GM12874 (cell line): ENCODE data around the gene ITGA7.

Experiments used
- TF ChIP-seq, protein P1 (sequence below): IDR thresholded peaks from 2 replicates; pipeline ENCODE4 v1.5.1; 2011; ENCODE audit warnings: low read depth, mild to moderate bottlenecking, control low read depth, low read length, moderate library complexity; ENCODE audit not compliant: insufficient read depth

ITGA7 gene

DNA sequence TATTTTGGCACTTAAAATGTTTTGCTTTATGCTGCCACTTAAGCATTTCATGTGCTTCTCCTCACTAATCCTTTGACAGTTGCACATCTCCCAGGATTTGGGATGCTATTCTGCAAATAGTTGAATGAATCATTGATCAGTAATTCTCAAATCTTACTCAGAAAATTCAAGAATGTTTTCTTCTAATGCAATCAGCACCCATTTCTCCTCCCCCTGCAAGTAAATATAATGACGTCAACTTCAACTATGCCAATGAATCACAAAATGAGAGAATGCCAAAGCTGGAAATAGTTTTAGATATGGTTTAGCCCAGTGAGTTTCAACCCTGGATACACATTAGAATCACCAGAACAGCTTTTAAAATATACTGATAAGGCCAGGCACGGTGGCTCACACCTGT lies 6.0 kb upstream of the ITGA7 start:
- TF ChIP-seq, protein P1, sequence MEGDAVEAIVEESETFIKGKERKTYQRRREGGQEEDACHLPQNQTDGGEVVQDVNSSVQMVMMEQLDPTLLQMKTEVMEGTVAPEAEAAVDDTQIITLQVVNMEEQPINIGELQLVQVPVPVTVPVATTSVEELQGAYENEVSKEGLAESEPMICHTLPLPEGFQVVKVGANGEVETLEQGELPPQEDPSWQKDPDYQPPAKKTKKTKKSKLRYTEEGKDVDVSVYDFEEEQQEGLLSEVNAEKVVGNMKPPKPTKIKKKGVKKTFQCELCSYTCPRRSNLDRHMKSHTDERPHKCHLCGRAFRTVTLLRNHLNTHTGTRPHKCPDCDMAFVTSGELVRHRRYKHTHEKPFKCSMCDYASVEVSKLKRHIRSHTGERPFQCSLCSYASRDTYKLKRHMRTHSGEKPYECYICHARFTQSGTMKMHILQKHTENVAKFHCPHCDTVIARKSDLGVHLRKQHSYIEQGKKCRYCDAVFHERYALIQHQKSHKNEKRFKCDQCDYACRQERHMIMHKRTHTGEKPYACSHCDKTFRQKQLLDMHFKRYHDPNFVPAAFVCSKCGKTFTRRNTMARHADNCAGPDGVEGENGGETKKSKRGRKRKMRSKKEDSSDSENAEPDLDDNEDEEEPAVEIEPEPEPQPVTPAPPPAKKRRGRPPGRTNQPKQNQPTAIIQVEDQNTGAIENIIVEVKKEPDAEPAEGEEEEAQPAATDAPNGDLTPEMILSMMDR = no peak

DNA sequence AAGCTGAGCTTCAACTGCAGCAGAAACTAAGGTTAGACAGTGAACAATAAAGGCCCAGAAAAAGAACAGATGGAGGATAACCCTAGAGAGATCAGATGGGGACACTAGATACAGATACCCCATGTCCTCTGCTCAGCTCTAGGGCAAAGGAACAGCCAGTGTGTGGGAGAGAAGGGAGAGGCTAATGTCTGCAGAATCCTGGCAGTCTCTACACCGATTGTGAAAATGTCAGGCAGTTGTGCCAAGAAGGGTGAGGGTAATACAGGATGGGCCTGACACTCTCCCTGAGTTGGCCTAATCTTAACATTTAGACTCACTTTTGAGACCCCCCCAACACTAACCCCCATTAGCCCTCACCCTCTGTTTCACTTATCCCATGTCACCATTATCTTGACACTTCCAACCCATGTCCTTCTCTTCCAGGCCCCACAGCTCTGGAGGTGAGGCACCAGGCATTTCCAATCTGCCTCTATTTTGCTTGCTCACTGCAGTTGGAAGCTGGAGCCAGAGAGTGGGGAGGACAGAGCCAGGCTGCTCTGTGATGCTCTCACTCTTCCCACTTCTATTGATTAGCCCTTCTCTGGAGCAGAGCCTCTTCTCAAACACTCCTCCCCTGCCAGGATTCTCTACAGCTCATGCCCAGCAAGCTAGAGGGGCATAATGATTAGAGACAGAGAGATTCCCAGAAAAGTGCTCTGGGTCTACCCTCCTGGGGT lies 5.2 kb upstream of the ITGA7 start:
- TF ChIP-seq, protein P1 = no peak

DNA sequence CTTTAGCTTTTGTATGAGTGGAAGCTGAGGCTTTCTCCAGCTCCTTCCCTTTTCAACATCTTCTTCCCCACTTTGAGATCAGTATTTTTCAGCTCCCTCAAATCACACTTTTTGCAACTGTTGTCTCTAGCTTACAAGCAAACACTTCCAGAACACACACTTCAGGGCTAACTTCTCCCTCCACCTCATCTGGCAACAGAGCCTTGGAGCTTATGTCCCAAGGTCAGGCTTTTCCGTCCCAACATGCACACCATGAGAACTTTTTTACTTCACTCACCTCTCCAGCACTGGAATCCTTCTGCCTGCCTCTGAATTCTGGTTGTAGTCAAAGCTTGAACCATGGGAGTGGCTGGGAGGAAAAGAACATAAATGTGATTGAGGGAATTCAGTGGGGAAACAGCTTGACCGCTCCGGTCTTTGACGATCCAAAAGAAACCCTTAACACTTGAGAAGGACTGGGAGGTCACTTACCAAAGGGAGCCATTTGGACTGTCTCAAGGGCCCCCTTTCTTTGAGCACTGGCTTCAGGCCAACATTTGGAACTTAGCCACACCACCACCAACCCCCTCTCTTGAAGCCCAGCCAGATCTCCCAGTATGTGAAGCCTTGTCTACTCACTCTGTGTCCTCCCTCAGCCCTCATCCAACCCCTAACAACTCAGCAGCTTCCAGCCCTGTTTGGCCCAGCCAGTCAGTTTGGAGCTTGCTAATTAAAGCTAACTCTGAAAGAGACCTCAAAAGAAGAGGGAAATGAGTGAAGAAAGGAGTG lies 4.3 kb upstream of the ITGA7 start:
- TF ChIP-seq, protein P1 = no peak

DNA sequence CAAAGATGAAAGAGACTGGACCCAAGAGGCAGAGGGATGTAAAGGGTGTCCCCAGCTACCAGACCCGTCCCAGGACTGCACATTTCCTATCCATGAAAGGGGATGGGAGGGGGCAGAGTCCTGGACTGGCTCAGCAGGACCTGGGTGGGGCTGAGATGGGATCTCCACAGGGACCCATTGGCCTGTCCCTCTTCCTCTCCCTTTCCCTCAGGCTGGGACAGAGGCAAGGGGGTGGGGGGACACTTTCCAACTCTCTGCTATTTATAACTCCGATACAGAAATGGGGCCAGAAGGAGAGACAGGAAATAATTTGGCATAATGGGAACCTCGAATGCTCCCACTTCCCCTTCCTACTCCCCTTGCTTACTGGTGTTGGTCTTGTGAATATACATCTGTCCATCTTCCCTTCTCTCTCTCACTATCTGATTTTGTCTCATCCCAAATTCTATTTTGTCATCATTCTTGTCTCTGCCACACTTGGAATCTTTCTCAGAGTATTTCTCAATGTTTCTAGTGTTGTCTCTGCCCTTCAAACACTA lies 1.1 kb upstream of the ITGA7 start:
- TF ChIP-seq, protein P1 = no peak

DNA sequence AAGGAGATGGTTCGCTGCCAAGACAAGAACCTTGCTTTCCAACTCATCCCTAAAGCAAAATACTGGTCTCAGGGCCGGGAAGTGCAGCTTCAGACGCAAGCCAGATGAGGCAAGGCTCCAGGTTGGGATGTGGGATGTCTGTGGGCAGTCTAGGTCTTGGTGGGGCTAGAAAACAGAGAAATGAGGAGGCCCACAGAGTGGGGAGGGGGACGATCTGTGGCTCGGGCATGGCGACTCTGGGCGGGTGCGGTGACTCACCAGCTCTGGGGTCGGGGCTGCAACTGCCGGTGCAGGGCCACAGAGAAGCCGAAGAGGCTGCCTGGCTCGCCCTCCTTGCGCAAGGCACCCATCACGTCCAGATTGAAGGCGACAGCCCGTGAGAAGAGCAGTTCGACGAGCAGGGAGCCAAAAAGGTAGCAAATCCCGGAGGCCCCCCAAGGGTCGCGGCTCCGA lies 459 bp downstream of the ITGA7 start:
- TF ChIP-seq, protein P1 = no peak

DNA sequence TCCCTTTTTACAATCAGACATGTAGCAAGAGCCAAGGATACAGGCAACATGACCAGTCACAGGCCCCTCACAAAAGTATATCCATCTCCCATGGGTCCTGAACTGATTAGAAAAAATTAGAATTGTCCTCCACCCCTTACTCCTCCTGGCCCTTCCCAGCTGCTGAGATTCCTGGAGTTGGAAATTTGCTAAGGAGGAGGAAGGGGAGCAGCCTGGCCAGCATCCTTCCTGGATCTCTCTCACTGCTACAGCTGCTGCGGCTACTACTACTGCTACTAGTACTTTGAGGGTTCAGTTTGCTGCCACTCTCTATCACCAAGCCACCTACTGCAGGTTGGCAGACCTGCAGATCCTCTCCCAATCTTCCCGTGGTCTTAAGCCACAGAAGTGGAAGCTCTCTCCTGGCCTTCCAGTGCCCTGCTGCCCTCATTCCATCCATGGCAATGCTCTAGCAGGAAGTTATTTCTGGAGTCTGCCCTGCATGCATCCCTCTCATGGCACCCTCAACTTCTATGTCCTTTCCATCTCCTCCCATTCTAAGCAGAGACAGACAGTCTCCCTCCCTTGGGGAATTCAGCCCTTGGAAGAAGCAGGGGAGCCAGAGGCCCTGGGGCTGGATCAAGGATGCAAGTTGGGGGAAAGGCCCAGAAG lies 1.0 kb downstream of the ITGA7 start:
- TF ChIP-seq, protein P1 = no peak
